Left ventricle myocardium inferior (tissue), 1 donor: ENCODE measurements around the gene OR5H6. TPM values are rescaled to one million over a fixed set of nuclear protein-coding genes. Genes with fewer than 3 reads are reported as not detected.

Source experiments
- DNase-seq: peaks from one replicate; pipeline ENCODE4 v3.0.0-alpha.2; 2020
- H3K27ac ChIP-seq: fragments of 200-600 bp; replicated peaks from 2 replicates; pipeline ENCODE4 v1.8.0; 2021
- H3K27me3 ChIP-seq: fragments of 200-600 bp; 2 replicates; pipeline ENCODE4 v1.8.0; 2021; ENCODE audit warnings: low read depth
- H3K36me3 ChIP-seq: fragments of 200-600 bp; 2 replicates; pipeline ENCODE4 v1.8.0; 2021
- H3K4me1 ChIP-seq: fragments of 200-600 bp; 2 replicates; pipeline ENCODE4 v1.8.0; 2021
- H3K4me3 ChIP-seq: fragments of 200-600 bp; 2 replicates; pipeline ENCODE4 v1.8.0; 2021; ENCODE audit warnings: mild to moderate bottlenecking, moderate library complexity
- H3K9me3 ChIP-seq: fragments of 200-600 bp; replicated peaks from 2 replicates; pipeline ENCODE4 v1.8.0; 2021
- CTCF ChIP-seq: fragments of 200-600 bp; IDR thresholded peaks from 2 replicates; pipeline ENCODE4 v1.8.0; 2021; ENCODE audit warnings: antibody characterized with exemption, mild to moderate bottlenecking, borderline replicate concordance
- intact Hi-C: fragments of 100-400 bp; cut with micrococcal nuclease; formaldehyde crosslinking; loops from one replicate; pipeline ENCODE4 v1.11.0; 2022
- total RNA-seq: library from RNA; stranded (reverse); fragmentation: NEBNext Ultra II Directional; extraction: Animal tissue kit (Norgen Biotek cat#: 25700); gene quantifications from one replicate; pipeline ENCODE4 v1.2.1, GENCODE V29; 2021
- donor health status: DM: no; HTN: yes; CAD: no; lungs with severe emphysema.

OR5H6 gene
- total RNA-seq, 1 donor from 2014 or later: not detected

- Histone ChIP-seq H3K9me3 (peaks cover 28% of the 10 kb centered on the region), H3K27me3 (no peaks in the 10 kb centered on the region)
Measured at GRCh38 chr3:98262046-98262445, 2.0 kb upstream of the OR5H6 start.

GRCh38 chr3:98269846-98270245 lies 5.8 kb downstream of the OR5H6 start:
- H3K9me3 ChIP-seq: peaks cover 42% of the 10 kb centered on the region
- H3K27me3 ChIP-seq: no peaks in the 10 kb centered on the region
- H3K4me1 ChIP-seq: no peaks in the 10 kb centered on the region
- H3K27ac ChIP-seq: no peak overlapping the region
- intact Hi-C loops: no loop called here
- H3K36me3 ChIP-seq: no peaks in the 10 kb centered on the region
- TF ChIP-seq CTCF: no peak
- no peak overlapping the region for H3K4me3 ChIP-seq
- DNase-seq: no peak

More at GRCh38 chr3:98262046-98262445, 2.0 kb upstream of the OR5H6 start:
- Histone ChIP-seq H3K36me3 (no peaks in the 10 kb centered on the region), H3K4me3 (no peak overlapping the region), H3K27ac (no peak overlapping the region), H3K4me1 (no peaks in the 10 kb centered on the region)
- no peak for TF ChIP-seq CTCF
- intact Hi-C loops: no loop called here
- DNase-seq: no peak

- Histone ChIP-seq H3K27me3 (no peaks in the 10 kb centered on the region), H3K27ac (no peak overlapping the region), H3K36me3 (no peaks in the 10 kb centered on the region), H3K4me3 (no peak overlapping the region), H3K4me1 (no peaks in the 10 kb centered on the region), H3K9me3 (peaks cover 45% of the 10 kb centered on the region)
- intact Hi-C loops: no loop called here
- DNase-seq: no peak
- TF ChIP-seq CTCF: no peak
Measured at GRCh38 chr3:98272126-98272525, 8.1 kb downstream of the OR5H6 start.

GRCh38 chr3:98274914-98275313 lies 10.9 kb downstream of the OR5H6 start:
- DNase-seq: no peak
- Histone ChIP-seq H3K4me1 (no peaks in the 10 kb centered on the region), H3K27me3 (no peaks in the 10 kb centered on the region), H3K4me3 (no peak overlapping the region), H3K27ac (no peak overlapping the region), H3K36me3 (no peaks in the 10 kb centered on the region), H3K9me3 (peaks cover 24% of the 10 kb centered on the region)
- intact Hi-C loops: no loop called here
- no peak for TF ChIP-seq CTCF

- H3K4me1 ChIP-seq: no peaks in the 10 kb centered on the region
- peaks cover 6% of the 10 kb centered on the region for H3K9me3 ChIP-seq
- no peaks in the 10 kb centered on the region for H3K36me3 ChIP-seq
- intact Hi-C loops: no loop called here
- no peak for DNase-seq
- H3K27me3 ChIP-seq: no peaks in the 10 kb centered on the region
- no peak within 1 kb of the TSS for H3K4me3 ChIP-seq
- H3K27ac ChIP-seq: no peak within 1 kb of the TSS
- TF ChIP-seq CTCF: no peak
Measured at GRCh38 chr3:98282205-98282604, 18.2 kb downstream of the OR5H6 start, which contains the start of gene OR5H2. Gene OR5H2 (plus strand): TSS chr3:98282505. CDS start chr3:98282903, 398 bp downstream.
